AG20443 (cell line): Measurements from ENCODE around the gene CLTCL1.
A peak's percentile ranks its signal among the peaks of the same experiment; 100 is the strongest.
"Not testable (repeated sequence)": the region's sequence is repeated elsewhere in the genome, so short reads cannot be mapped to it uniquely, and the experiment has no call there.

ENCODE experiments used
- DNase-seq: peaks from one replicate; pipeline ENCODE4 v3.0.0; 2012; ENCODE audit warnings: low spot score, mixed read lengths

Gene CLTCL1

GRCh38 chr22:19175602-19176174, 115.8 kb downstream of the CLTCL1 start:
- DNase-seq: no peak

GRCh38 chr22:19175026-19175601, 116.4 kb downstream of the CLTCL1 start:
- no peak for DNase-seq

GRCh38 chr22:19174106-19175025, 117.2 kb downstream of the CLTCL1 start:
- peak; percentile 56 for DNase-seq

GRCh38 chr22:19173047-19174035, 118.2 kb downstream of the CLTCL1 start:
- DNase-seq: no peak

- no peak for DNase-seq
Measured at GRCh38 chr22:19172213-19173046, 119.1 kb downstream of the CLTCL1 start.

- DNase-seq: no peak
Measured at GRCh38 chr22:19169947-19170318, 121.6 kb downstream of the CLTCL1 start.

GRCh38 chr22:19169002-19169946, 122.2 kb downstream of the CLTCL1 start:
- no peak for DNase-seq

GRCh38 chr22:19168088-19168890, 123.2 kb downstream of the CLTCL1 start:
- DNase-seq: no peak

- DNase-seq: no peak
Measured at GRCh38 chr22:19167106-19167869, 124.2 kb downstream of the CLTCL1 start.

GRCh38 chr22:19166421-19166820, 125.1 kb downstream of the CLTCL1 start:
- no peak for DNase-seq

- no peak for DNase-seq
Measured at GRCh38 chr22:19164425-19164824, 127.1 kb downstream of the CLTCL1 start.

- DNase-seq: not testable (repeated sequence)
Measured at GRCh38 chr22:19158649-19159048, 132.9 kb downstream of the CLTCL1 start.

- not testable (repeated sequence) for DNase-seq
Measured at GRCh38 chr22:19156109-19156508, 135.4 kb downstream of the CLTCL1 start.

- no peak for DNase-seq
Measured at GRCh38 chr22:19152942-19153883, 138.3 kb downstream of the CLTCL1 start.

GRCh38 chr22:19151329-19152191, 140.0 kb downstream of the CLTCL1 start:
- DNase-seq: no peak
